HG03378 (cell line): ENCODE results near the gene PRDM2.

Experiments
- ATAC-seq: cut with Tn5 transposase; IDR thresholded peaks from one replicate; pipeline ENCODE4 v1.9.1; 2021; ENCODE audit warnings: mild to moderate bottlenecking, moderate library complexity; ENCODE audit not compliant: unreplicated experiment

The PRDM2 gene

GRCh38 chr1:13832536-13832935 lies 132.5 kb downstream of the PRDM2 start:
- no peak for ATAC-seq

- no peak for ATAC-seq
These were observed 136.1 kb downstream of the PRDM2 start for GRCh38 chr1:13836136-13836535.

DNA sequence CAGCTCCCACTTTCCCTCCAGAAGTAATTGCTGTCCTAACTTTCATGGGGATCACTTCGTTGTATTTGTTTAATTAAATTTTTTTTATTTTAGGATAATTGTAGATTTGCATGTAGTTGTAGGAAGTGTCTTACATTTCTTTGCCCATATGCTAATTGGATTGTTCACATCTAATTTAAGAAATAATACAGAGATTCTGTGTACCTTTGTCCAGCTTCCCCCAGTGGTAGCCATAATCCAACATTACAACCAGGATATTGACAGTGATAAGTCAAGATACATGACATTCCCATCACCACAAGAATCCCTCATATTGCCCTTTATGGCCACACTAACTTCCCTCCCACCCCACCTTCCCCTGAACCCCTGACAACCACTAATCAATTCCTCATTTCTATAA lies 136.6 kb downstream of the PRDM2 start:
- no peak for ATAC-seq

DNA sequence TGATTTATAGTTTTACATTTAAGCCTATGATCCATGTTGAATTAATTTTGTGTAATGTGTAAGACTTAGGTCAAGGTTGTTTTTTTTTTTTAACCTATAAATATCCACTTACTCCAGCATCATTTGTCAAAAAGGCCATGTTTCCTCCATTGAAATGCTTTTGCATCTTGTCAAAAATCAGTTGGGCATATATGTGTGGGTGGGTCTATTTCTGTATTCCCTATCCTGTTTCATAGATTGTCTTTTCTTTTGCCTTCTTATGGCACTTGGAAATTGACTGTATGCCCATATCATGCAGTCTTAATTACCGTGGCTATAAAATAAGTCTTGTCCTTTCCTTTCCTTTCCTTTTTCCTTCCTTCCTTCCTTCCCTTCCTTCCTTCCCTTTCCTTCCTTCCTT lies 138.2 kb downstream of the PRDM2 start:
- no peak for ATAC-seq

- ATAC-seq = no peak
These were observed 142.5 kb downstream of the PRDM2 start for GRCh38 chr1:13842497-13842896.

DNA sequence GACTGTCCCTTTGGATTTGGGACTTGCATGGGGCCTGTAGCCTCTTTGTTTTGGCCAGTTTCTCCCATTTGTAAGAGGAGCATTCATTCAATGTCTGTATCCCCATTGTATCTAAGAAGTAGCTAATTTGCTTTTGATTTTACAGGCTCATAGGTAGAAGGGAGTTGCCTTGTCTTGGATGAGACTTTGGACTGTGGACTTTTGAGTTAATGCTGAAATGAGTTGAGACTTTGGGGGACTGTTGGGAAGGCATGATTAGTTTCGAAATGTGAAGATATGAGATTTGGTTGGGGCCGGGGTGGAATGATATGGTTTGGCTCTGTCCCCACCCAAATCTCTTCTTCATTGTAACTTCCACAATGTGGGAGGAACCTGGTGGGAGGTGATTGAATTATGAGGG lies 151.7 kb downstream of the PRDM2 start:
- no peak for ATAC-seq

GRCh38 chr1:13855554-13855953 lies 155.6 kb downstream of the PRDM2 start:
- no peak for ATAC-seq

DNA sequence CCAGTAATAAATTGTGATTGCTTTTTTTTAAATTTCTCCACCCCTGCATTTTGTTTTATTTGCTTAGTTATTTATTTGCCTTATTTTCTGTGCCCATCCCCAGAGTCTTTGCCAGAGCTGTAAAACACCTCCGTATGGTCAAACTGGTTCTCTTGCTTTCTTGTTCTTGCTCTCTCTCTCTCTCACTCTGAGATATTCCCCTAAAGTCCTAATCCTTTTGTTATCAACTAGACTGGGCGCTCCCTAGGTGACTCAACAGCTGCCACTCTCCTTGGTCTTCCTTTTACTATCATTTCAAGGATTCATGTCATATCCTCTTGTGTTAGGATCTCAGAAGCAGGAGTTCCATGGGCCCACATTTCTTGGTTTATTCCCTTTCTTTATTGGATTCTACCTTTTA lies 160.0 kb downstream of the PRDM2 start:
- no peak for ATAC-seq

- no peak for ATAC-seq
These were observed 164.8 kb downstream of the PRDM2 start for GRCh38 chr1:13864760-13865159.

DNA sequence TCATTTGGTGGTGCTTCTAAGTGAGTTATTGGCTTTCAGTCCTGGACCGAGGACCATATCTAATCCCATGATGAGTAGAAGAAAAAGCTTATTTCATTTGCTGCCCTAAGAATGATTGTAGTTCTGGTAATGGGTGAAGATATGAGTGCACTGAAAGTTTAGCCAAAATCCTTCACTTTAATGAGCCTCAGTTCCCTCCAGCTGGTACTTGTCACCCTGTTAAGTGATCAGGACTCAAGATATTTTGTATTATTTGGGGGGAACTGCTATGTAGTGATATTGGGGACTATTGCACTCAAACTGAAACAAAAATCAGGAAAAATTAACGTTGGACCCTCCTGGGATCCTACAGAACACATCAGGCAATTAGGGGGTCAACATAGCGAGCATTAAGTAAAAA lies 165.9 kb downstream of the PRDM2 start:
- no peak for ATAC-seq

DNA sequence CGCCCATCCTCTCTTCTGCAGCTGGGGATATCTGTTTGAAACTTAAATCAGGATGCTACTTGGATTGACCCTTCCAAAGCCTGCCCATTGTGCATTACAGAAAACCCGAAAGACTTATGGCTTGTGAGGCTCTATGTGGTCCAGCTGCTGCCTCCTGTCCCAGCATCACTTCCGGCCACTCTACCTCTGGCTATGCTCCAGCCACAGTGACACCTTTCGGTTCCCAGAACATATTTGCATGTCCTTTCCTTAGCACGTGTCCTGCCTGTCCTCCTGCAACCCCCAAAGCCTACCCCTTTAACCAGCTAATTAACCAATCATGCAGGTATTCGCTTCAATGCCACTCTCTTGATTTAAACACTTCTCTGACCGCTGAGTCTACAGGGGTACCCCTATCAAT lies 167.6 kb downstream of the PRDM2 start:
- no peak for ATAC-seq

GRCh38 chr1:13869172-13869797 lies 169.3 kb downstream of the PRDM2 start:
- no peak for ATAC-seq

DNA sequence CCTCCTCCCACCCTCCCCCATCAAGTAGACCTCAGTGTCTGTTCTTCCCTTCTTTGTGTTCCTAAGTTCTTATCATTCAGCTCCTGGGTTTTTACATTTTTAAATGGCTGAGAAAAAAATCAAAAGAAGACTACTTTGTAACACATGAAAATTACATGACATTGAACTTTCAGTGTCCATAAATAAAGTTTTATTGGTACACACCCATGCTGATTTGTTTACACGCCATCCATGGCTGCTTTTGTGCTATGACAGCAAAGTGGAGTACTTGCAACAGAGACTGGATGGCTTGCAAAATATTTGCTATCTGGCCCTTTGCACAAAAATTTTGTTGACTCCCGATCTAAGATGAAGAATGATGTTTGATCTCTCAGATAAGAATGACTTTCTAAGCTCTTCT lies 171.4 kb downstream of the PRDM2 start:
- no peak for ATAC-seq

GRCh38 chr1:13871886-13872285 lies 171.9 kb downstream of the PRDM2 start:
- no peak for ATAC-seq

DNA sequence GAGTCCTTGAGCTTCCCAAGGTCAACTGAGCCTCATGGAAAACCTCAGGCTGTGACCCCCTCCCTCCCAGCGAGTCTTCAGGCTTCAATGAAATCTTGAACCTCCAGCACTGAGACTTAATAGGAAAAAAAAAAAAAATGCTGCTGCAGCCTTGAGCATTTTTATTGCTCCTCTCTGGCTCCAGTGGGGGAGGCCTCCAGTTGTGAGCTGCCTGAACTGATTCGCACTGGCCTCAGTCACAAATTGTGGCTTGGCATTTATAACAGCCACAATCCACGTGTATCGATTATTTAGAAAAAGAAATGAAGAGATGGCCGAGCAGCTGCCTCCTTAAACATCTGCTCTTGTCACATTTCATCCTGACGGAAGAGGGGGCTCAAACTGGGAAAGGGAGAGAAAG lies 173.0 kb downstream of the PRDM2 start:
- ATAC-seq = no peak
